H1 (cell line): ENCODE measurements around the gene BTF3L4. TPM values are rescaled to one million over a fixed set of nuclear protein-coding genes. Genes with fewer than 3 reads are reported as not detected.
"Not testable (repeated sequence)": the region's sequence is repeated elsewhere in the genome, so short reads cannot be mapped to it uniquely, and the experiment has no call there.

ENCODE experiments used
- CTCF ChIA-PET: fragments of 300-600 bp; sonication (Branson Sonifier 250); formaldehyde crosslinking; loops from one replicate; lab custom pipeline; 2021; ENCODE audit not compliant: partially characterized antibody; lab: Charles Lee
- POLR2A ChIA-PET: fragments of 300-600 bp; sonication (Branson Sonifier 250); formaldehyde crosslinking; loops from one replicate; lab custom pipeline; 2021; ENCODE audit warnings: inconsistent platforms; ENCODE audit not compliant: partially characterized antibody; lab: Charles Lee
- DNase-seq, 2 experiments: peaks; one replicate each; pipeline versions ENCODE4 v3.0.0 to v3.0.0-alpha.2; 2010 to 2022; ENCODE audit warnings: low spot score in 2 of 2, low read depth in 1 of 2, mixed read lengths in 1 of 2
- FAIRE-seq: peaks from 2 replicates; lab custom pipeline; 2011; peaks lifted over from hg19 to GRCh38; lab: Jason Lieb, UNC
- H2AFZ ChIP-seq: 2 replicates; pipeline ENCODE4 v1.8.1; 2012; ENCODE audit warnings: low read length, inconsistent platforms
- H2AK5ac ChIP-seq: 2 replicates; pipeline ENCODE4 v1.6.1; 2013; ENCODE audit warnings: low read depth, low read length
- H2BK120ac ChIP-seq: replicated peaks from 2 replicates; pipeline ENCODE3; 2013; ENCODE audit warnings: low read depth, low read length, inconsistent platforms
- H2BK12ac ChIP-seq: 2 replicates; pipeline ENCODE4 v1.6.1; 2013; ENCODE audit warnings: low read depth, low read length
- H2BK15ac ChIP-seq: 2 replicates; pipeline ENCODE4 v1.6.1; 2013; ENCODE audit warnings: low read length
- H2BK20ac ChIP-seq: 2 replicates; pipeline ENCODE4 v1.6.1; 2013; ENCODE audit warnings: low read length
- H2BK5ac ChIP-seq: 2 replicates; pipeline ENCODE4 v1.6.1; 2013; ENCODE audit warnings: low read depth, low read length
- H3K14ac ChIP-seq: 2 replicates; pipeline ENCODE4 v1.6.1; 2013; ENCODE audit warnings: inconsistent platforms; ENCODE audit not compliant: insufficient read length
- H3K18ac ChIP-seq: 2 replicates; pipeline ENCODE4 v1.6.1; 2013; ENCODE audit warnings: low read length; ENCODE audit errors: extremely low read depth
- H3K23ac ChIP-seq: 2 replicates; pipeline ENCODE4 v1.6.1; 2013; ENCODE audit warnings: inconsistent platforms; ENCODE audit not compliant: insufficient read length
- H3K23me2 ChIP-seq: 2 replicates; pipeline ENCODE4 v1.6.1; 2013; ENCODE audit warnings: low read depth, low read length
- H3K27ac ChIP-seq: 2 replicates; pipeline ENCODE4 v1.6.1; 2011; ENCODE audit warnings: low read depth, low read length, inconsistent platforms
- H3K27me3 ChIP-seq, 4 experiments: replicated peaks in 1 of 4; 1 replicate in 1 of 4; 2 replicates in 3 of 4; pipeline versions ENCODE4 v1.6.1 to v1.8.1; 2011 to 2013; ENCODE audit warnings: low read length in 3 of 4, mild to moderate bottlenecking in 3 of 4, inconsistent platforms in 2 of 4, mixed read lengths in 2 of 4, moderate library complexity in 1 of 4; ENCODE audit not compliant: control insufficient read depth in 3 of 4, insufficient read depth in 3 of 4; ENCODE audit errors: extremely low read depth in 1 of 4
- H3K36me3 ChIP-seq, 4 experiments: 2 replicates each; pipeline versions ENCODE4 v1.6.1 to v1.8.1; 2011 to 2013; ENCODE audit warnings: mild to moderate bottlenecking in 4 of 4, low read length in 3 of 4, moderate library complexity in 2 of 4, control low read depth in 1 of 4, inconsistent platforms in 1 of 4; ENCODE audit not compliant: insufficient read depth in 4 of 4, control insufficient read depth in 2 of 4
- H3K4ac ChIP-seq: replicated peaks from 2 replicates; pipeline ENCODE3; 2013; ENCODE audit warnings: low read length, low read depth, mixed read lengths, inconsistent platforms; ENCODE audit not compliant: insufficient read length
- H3K4me1 ChIP-seq, 4 experiments: replicated peaks in 1 of 4; 1 replicate in 1 of 4; 2 replicates in 3 of 4; pipeline versions ENCODE4 v1.6.1 to v1.8.1; 2011 to 2013; ENCODE audit warnings: low read length in 3 of 4, inconsistent platforms in 2 of 4, mixed read lengths in 1 of 4; ENCODE audit not compliant: insufficient read depth in 4 of 4, control insufficient read depth in 3 of 4
- H3K4me2 ChIP-seq, 2 experiments: 2 replicates each; pipeline versions ENCODE4 v1.6.1 to v1.8.1; 2011 to 2013; ENCODE audit warnings: low read depth in 2 of 2, low read length in 2 of 2, control low read depth in 1 of 2, inconsistent platforms in 1 of 2, mild to moderate bottlenecking in 1 of 2; ENCODE audit not compliant: insufficient read depth in 1 of 2
- H3K4me3 ChIP-seq, 4 experiments: fragments of 200-600, 300-600 bp in 1 of 4; sonication (generic), shearing (Covaris generic), sonication (Bioruptor Twin) in 1 of 4; 2 replicates each; pipeline versions ENCODE4 v1.5.1 to v1.8.1; 2011 to 2016; ENCODE audit warnings: low read length in 4 of 4, low read depth in 3 of 4, control low read depth in 2 of 4, inconsistent platforms in 2 of 4, mild to moderate bottlenecking in 2 of 4, mixed read lengths in 1 of 4, moderate library complexity in 1 of 4; ENCODE audit not compliant: insufficient read depth in 2 of 4; ENCODE audit errors: extremely low read depth in 1 of 4
- H3K56ac ChIP-seq: replicated peaks from 2 replicates; pipeline ENCODE3; 2013; ENCODE audit warnings: low read depth, mild to moderate bottlenecking, mixed read lengths, low read length, inconsistent platforms; ENCODE audit not compliant: insufficient read length
- H3K79me1 ChIP-seq: 2 replicates; pipeline ENCODE4 v1.6.1; 2013; ENCODE audit warnings: low read depth, low read length, control low read depth
- H3K79me2 ChIP-seq, 2 experiments: 2 replicates each; pipeline versions ENCODE4 v1.6.1 to v1.8.1; 2012 to 2013; ENCODE audit warnings: low read length in 2 of 2, mild to moderate bottlenecking in 2 of 2, inconsistent platforms in 1 of 2; ENCODE audit not compliant: insufficient read depth in 2 of 2, control insufficient read depth in 1 of 2
- H3K9ac ChIP-seq, 4 experiments: replicated peaks in 1 of 4; 1 replicate in 1 of 4; 2 replicates in 3 of 4; pipeline versions ENCODE4 v1.6.1 to v1.8.1; 2011 to 2013; ENCODE audit warnings: low read depth in 3 of 4, low read length in 3 of 4, control low read depth in 2 of 4, mild to moderate bottlenecking in 2 of 4, moderate library complexity in 2 of 4, inconsistent platforms in 1 of 4; ENCODE audit errors: extremely low read depth in 1 of 4
- H3K9me3 ChIP-seq, 2 experiments: 2 replicates each; pipeline versions ENCODE4 v1.6.1 to v1.8.1; 2012 to 2013; ENCODE audit warnings: mild to moderate bottlenecking in 2 of 2, moderate library complexity in 2 of 2, control low read depth in 1 of 2, inconsistent platforms in 1 of 2, low read depth in 1 of 2, low read length in 1 of 2, mixed read lengths in 1 of 2; ENCODE audit not compliant: insufficient read depth in 2 of 2
- H4K20me1 ChIP-seq, 2 experiments: replicated peaks in 1 of 2; 2 replicates each; pipeline versions ENCODE3 to v1.8.1; 2011 to 2013; ENCODE audit warnings: inconsistent platforms in 2 of 2, low read length in 2 of 2, mild to moderate bottlenecking in 1 of 2; ENCODE audit not compliant: insufficient read depth in 2 of 2, control insufficient read depth in 1 of 2
- H4K5ac ChIP-seq: 2 replicates; pipeline ENCODE4 v1.6.1; 2013; ENCODE audit warnings: low read length, low read depth, mixed read lengths, inconsistent platforms; ENCODE audit not compliant: insufficient read length
- H4K8ac ChIP-seq: 2 replicates; pipeline ENCODE4 v1.8.0; 2013; ENCODE audit warnings: mild to moderate bottlenecking, moderate library complexity, low read length, inconsistent platforms; ENCODE audit not compliant: insufficient read depth; ENCODE audit errors: extremely low read depth
- H4K91ac ChIP-seq: replicated peaks from 2 replicates; pipeline ENCODE3; 2013; ENCODE audit warnings: low read length, mixed read lengths, inconsistent platforms; ENCODE audit not compliant: insufficient read length
- WGBS, 2 experiments: shearing (Covaris generic) in 1 of 2; methylation state at CpG; one replicate each; pipeline versions ENCODE4 v1.1.6 to v1.1.7; 2013 to 2015; ENCODE audit warnings: low lambda C conversion rate in 2 of 2, mixed read lengths in 2 of 2, inconsistent platforms in 1 of 2, low coverage in 1 of 2, missing lambda C conversion rate in 1 of 2; ENCODE audit not compliant: insufficient replicate concordance in 2 of 2, insufficient coverage in 1 of 2, insufficient read length in 1 of 2; ENCODE audit errors: extremely low coverage in 1 of 2, missing lambda C conversion rate in 1 of 2; 5-methylcytosine and 5-hydroxymethylcytosine counted together
- polyA plus RNA-seq, 7 experiments: library from polyadenylated mRNA; depleted of rRNA in 3 of 7; stranded (reverse) in 5 of 7; unstranded in 2 of 7; fragments of >200 nt in 5 of 7; fragments of 200-250 nt in 2 of 7; gene quantifications; 1 replicate in 5 of 7; 2 replicates in 1 of 7; 4 replicates in 1 of 7; pipeline versions ENCODE4 v1.2.1 to v1.2.3, GENCODE V29; 2011 to 2013; ENCODE audit warnings: missing spikeins in 2 of 7, mixed read lengths in 2 of 7
- total RNA-seq: library from RNA; stranded (reverse); fragmentation: NEBNext Ultra II Directional; extraction: Animal tissue kit (Norgen Biotek cat#: 25700); gene quantifications from 2 replicates; pipeline ENCODE4 v1.2.1, GENCODE V29; 2021

BTF3L4 gene
- total and polyA plus RNA-seq, 2 of the 8 experiments (the other 6 are each of a cell fraction or from before 2014, with no cell fraction given), result 76.1 to 98.3 TPM

- H3K9ac ChIP-seq, H3K4me1 ChIP-seq, H3K23me2 ChIP-seq, H3K9me3 ChIP-seq, H3K79me1 ChIP-seq, H3K4me2 ChIP-seq, H2BK12ac ChIP-seq, H3K23ac ChIP-seq, H3K27ac ChIP-seq, H3K18ac ChIP-seq, H4K8ac ChIP-seq, H3K56ac ChIP-seq, H3K14ac ChIP-seq, H2BK20ac ChIP-seq, DNase-seq, H3K4ac ChIP-seq, FAIRE-seq, H2AK5ac ChIP-seq, H2BK5ac ChIP-seq, H2AFZ ChIP-seq, H4K20me1 ChIP-seq, H2BK120ac ChIP-seq, H3K27me3 ChIP-seq, H3K4me3 ChIP-seq, H4K5ac ChIP-seq, H2BK15ac ChIP-seq, H4K91ac ChIP-seq, POLR2A ChIA-PET: not testable (repeated sequence)
- peaks cover 2 to 27% (median 12%) of the 10 kb centered on the region in 4 experiments; a peak in 6 of 8 replicates for H3K36me3 ChIP-seq
- 91% methylated on average over 5 of the region's 5 CpGs; no CpG with 5 or more reads in 1 of the 2 experiments for WGBS, 2 experiments
- CTCF ChIA-PET, result interaction anchor here (1.0 to 1.9 kb wide), 2 partner anchors 42 to 103 kb away, joined by 3 read pairs; no protein-coding TSS in a partner anchor
- peaks cover 4 to 21% of the 10 kb centered on the region in 2 experiments; a peak in 3 of 4 replicates for H3K79me2 ChIP-seq
Measured at GRCh38 chr1:52028839-52029238, 27.3 kb upstream of the BTF3L4 start.
